Gastrocnemius medialis (tissue), 4 donors: ENCODE measurements around the gene PTPRN2.

Experiments
- CTCF ChIP-seq, 5 experiments: fragments of 450-650 bp in 3 of 5; fragments of 200-600 bp in 2 of 5; sonication (generic) in 2 of 5; IDR thresholded peaks in 4 of 5; conservative IDR thresholded peaks in 1 of 5; 1 replicate in 4 of 5; 2 replicates in 1 of 5; pipeline ENCODE4 v1.5.1; 2016 to 2019; ENCODE audit warnings: antibody characterized with exemption in 5 of 5, mild to moderate bottlenecking in 3 of 5, moderate library complexity in 3 of 5
- POLR2A ChIP-seq, 2 donors: fragments of 450-650 bp; IDR thresholded peaks; one replicate each; pipeline ENCODE4 v1.6.1; 2017; ENCODE audit warnings: antibody characterized with exemption in 2 of 2, mild to moderate bottlenecking in 2 of 2, moderate library complexity in 2 of 2

DNA sequence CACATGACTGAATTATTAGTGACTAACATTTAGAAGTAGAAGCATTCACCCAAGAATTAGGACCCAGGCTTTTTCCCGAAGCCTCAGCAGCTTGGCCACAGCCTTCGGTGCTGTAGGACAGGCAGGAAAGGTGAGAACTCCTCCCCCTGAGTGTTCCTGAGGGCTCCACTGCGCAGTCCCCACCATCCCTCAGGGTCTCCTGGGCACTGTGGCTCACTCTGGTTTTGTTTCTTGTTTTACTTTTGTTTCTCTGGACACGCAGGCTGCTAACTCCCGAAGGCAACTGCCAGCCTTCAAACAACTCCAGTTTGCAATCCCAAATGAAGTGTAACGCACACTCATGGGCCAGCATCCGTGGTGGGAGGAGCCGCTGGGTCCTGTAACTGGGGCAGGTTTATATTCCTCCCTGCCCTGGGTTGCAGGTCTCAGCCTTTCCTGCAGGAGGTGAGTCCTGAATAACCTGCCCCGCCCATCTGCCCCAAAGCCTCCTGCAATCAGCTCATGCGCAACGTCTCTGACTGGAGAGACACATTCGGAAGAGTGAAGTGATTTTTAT is 492.9 kb downstream of the PTPRN2 start:
- TF ChIP-seq CTCF (IDR thresholded peaks at IDR 0.05 in 4 of 5, conservative IDR thresholded peaks at IDR 0.05 in 1 of 5) (no peak), POLR2A (IDR thresholded peaks at IDR 0.05) (no peak)
